Right renal pelvis (tissue), 4 donors: ENCODE measurements around the gene CEP89. TPM values are rescaled to one million over a fixed set of nuclear protein-coding genes. Genes with fewer than 3 reads are reported as not detected.
"Not testable (repeated sequence)": the region's sequence is repeated elsewhere in the genome, so short reads cannot be mapped to it uniquely, and the experiment has no call there.

ENCODE experiments used
- DNase-seq, 4 donors: peaks; one replicate each; pipeline ENCODE4 v3.0.0-alpha.2; 2013; ENCODE audit warnings: low read depth in 4 of 4, low spot score in 3 of 4, missing footprints in 1 of 4
- polyA plus RNA-seq, 4 donors: library from polyadenylated mRNA; unstranded; fragments of 120-200 nt; gene quantifications; one replicate each; pipeline ENCODE4 v1.2.1, GENCODE V29; 2013; ENCODE audit not compliant: insufficient read length in 4 of 4

Gene CEP89
- polyA plus RNA-seq, 4 donors: 28.6 to 32.9 (median 30.7) TPM

DNA sequence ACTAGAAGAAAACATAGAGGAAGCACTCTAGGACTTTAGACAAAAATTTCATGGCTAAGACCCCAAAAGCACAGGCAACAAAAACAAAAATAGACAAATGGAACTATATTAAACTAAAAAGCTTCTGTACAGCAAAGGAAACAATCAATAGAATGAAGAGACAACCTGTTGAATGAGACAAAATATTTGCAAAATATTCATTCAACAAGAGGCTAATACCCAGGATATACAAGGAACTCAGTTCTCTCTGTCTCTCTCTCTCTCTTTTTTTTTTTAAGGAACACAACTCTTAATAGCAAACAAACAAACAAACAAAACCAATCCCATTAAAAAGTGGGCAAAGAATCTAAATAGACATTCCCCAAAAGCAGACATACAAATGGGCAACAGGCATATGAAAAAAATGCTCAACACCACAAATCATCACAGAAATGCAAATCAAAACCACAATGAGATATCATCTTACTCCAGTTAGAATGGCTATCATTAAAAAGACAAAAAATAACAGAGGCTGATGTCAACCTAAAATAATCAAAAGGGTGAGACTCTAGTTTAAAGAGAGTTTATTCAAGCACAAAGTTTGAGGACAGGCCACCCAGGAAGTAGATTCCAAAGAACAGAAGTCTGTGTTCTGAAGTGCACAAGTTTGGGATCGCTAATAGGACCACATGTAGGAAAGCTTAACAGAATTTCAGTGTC is 75.1 kb downstream of the CEP89 start:
- no peak for DNase-seq

DNA sequence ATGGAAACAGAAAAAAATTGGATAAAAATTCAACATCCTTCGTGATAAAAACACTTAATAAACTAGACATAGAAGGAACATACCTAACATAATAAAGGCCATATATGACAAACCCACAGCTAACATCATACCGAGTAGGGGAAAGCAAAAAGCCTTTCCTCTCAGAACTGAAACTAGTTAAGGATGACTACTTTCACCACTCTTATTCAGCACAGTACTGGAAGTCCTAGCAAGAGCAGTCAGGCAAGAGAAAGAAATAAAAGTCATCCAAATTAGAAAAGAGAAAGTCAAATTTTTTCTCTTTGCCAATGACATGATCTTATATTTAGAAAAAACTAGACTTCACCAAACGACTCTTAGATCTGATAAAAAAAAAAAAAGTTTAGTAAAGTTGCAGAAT is 76.4 kb downstream of the CEP89 start:
- no peak for DNase-seq

DNA sequence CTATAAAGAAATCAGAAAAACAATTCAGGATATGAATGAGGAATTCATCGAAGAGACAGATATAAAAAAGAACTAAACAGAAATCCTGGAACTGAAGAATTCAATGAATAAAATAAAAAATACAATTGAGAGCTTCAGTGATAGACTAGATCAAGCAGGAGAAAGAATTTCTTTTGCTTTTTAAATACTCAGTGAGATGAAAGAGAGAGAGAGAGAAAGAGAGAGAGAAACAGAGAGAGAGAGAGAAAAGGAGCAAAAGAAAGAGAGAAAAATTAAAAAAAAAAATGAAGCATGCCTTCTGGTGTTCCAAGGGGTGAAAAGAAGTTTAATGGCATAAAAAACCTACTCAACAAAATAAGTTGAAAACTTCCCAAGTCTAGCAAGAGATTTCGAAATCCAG is 80.1 kb downstream of the CEP89 start:
- no peak for DNase-seq

DNA sequence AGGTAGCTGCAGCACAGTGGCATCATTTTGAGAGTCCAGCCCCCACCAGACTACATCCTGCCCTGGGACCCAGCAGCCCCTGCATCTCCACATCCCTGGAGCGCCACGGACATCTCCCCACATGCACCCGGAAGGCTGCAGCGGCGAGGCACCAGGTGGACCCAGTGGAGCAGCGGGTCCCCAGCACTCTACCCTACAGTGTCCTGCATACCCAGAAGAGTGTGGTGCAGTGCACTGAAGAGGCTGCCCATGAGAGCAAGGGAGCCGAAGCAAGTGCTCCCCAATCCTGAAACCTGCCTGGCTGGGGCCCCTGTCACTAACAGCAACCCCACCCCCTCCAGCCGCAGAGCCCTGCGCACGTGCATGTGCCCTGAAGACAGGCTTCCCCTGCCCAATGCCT is 80.9 kb downstream of the CEP89 start:
- no peak for DNase-seq

DNA sequence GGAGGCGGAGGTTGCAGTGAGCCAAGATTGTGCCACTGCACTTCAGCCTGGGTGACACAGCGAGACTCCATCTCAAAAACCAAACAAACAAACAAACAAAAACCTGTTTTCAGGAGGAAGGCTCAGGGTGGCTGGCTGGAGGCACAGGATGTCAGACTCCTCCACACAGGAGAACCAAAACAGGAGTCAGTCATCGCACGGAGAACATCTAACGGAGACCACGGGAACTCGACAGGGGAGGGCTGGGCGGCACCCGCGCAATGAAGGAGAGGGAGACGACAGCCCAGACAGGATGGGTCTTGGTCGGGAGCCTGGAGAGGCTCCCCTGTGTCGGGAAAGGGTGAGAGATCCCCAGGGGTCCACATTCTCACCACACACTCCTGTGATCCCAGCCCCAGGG is 81.4 kb downstream of the CEP89 start:
- no peak for DNase-seq

DNA sequence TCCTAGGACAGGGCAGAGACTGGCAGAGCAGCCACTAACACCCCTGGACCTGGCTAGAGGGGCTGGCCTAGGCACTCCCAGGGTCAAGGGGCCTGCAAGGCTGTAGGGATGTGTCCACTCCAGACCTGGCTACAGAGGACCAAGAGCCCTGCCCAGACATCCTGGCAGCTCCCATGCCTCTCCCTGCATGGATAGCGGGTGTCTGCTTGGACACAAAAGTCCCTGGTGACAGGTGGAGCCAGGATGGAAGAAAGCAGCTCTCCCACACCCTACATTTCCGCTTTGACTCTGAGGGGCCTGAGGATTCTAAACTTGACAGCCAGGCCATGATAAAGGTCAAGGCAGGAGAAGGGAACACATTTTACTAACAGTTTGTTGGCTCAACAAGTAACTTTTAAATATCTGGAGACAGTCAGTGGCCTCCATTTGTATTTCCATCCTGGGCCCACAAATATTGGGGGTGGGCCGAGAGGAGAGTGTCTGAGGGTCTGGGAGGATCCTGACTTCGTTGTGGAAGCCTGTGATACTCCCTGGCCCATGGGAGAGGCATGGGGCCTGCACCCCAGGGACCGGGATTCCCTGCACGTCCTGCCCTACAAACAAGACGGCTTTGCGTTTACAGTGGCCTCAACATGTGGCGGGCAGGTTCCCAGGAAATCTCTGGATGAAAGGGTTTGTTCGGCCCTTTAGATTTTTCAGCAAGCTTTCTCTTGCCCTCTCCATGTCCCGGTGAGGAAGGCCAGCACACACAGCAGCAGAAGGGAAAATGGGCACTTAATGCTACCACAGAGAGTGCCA is 82.4 kb downstream of the CEP89 start:
- DNase-seq: no peak

DNA sequence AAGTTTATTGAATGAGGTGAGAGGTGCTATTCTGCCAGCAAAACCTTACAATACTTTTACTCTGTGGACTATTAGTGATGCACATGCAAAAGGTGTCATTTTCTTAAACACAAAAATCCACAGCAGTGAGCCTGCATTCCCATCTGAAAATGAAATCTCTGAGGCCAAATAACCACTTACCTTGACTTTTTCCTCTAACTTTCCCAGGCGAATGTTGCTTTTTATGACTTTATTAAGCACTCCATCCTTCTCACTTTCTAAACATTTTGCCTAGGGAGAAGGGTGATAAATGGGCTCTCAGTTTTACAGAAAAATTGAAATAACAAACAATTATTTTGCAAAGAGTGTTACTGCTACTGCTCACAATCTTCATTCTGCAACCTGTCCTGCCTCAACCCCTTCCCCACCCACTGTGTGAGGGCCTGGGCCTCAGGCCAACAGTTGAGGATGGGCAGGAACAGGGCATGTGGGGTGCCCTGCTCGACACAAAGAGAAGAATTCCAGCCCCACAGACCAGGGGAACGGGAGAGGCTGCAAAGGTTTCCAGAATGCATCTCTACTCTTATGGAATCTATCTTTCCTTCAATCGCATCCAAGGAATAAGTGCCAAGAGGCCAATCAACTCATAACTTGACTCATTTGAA is 84.1 kb downstream of the CEP89 start:
- DNase-seq: no peak

DNA sequence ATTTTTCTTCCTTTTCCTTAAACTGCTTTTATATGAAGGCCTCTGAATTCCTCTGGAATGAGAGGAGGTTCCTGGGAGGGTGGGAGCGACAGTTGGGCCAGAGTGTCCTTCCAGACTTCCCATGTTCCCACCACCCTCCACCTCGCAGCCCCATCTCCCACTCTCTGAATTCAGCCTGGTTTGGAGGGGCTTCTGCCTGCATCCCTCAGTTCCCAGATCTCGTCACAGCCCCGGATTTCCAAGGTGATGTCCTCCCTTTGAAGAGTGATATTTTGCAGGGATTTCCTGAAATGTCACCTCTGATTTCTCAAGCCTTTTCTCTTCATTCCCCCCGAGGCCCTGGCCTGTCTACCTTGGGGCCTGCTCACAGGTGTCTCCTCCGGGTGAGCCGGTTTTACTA is 85.5 kb downstream of the CEP89 start:
- DNase-seq: no peak

DNA sequence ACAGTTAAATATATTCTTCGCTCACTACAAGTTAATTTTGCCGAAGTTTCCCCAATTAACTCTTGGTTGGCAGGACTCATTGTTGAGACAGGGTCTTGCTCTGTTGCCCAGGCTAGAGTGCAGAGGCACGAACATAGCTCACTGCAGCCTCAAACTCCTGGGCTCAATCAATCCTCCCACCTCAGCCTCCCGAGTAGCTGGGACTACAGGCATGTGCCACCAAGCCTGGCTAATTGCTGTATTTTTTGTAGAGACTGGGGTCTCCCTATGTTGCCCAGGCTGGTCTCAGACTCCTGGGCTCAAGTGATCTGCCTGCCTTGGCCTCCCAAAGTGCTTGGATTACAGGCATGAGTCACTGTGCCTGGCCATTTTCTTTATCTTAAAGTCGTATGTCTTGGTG is 86.5 kb downstream of the CEP89 start:
- not testable (repeated sequence) for DNase-seq

DNA sequence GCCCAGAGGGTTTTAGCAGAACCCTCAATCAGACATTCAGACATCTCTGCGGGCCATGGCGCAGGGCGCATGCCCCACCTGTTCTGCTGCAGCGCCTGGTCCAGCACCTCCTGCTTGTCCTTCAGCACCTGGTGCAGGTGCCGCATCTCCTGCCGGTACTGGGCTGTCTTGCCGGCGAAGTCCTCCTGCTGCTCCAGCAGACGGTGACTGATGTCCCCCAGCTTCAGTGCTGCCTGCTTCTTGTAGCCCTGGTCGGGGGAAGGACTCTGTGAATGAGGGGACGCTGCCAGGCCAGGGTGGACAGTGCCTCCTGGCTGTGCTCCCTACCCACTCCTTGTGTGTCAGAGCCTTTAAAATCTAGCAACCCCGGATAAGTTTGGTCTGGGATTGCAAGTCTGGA is 90.0 kb downstream of the CEP89 start:
- DNase-seq: no peak

DNA sequence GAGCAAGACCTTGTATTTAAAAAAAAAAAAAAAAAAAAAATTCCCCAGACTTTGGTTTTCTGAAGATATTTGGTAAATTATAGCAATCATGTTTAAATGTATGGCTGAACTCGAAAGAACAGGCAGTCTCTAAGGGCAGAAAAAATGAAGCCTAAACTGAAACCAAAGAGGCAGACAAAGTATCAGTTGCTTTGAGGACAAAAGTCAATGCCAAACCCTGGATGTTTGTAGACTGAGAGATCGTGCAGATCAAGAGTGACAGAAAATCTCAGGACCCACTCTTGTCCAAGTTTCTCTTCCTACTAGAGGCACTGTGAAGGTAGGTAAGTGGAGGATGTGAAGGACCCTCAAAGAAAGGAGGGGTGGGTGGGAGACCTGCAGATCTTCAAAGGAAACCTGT is 91.1 kb downstream of the CEP89 start:
- no peak for DNase-seq

DNA sequence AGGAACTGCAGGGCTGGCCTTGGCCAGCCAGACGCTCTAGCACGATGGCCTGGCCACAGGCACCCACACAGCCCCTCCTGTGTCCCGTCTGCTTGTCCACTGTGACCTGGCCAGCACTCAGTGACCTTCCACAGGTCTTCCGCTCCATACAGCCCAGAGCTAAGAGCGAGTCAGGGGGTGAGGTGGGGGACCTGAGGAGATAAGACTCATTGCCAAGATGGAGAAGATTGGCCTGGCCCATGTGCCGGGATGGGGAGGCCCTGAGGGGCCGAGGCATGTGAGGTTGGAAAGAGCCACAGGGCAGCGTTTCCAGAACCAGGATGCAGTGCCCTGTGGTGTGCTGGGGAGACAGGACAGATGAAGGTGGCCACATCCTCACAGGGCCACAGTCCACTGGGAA is 92.0 kb downstream of the CEP89 start:
- no peak for DNase-seq

DNA sequence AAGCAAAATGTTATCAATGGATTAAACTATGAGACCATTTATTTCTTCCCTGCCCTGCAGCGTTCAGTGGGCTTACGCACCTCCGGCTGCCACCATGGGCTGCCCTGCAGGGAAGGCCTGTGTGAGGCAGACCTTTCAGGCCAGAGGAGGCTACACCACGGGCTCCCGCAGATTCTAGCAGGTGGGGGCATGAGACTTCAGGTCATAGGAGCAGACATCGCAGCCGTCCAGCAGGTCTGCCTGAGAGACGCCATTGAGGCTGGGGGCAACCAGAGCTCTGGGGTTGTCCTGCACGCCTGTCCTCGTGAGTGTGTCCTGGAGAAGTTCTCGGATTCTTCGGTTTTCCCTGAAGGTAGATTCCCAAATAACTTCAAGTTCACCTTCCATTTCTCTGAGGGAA is 92.8 kb downstream of the CEP89 start:
- no peak for DNase-seq

DNA sequence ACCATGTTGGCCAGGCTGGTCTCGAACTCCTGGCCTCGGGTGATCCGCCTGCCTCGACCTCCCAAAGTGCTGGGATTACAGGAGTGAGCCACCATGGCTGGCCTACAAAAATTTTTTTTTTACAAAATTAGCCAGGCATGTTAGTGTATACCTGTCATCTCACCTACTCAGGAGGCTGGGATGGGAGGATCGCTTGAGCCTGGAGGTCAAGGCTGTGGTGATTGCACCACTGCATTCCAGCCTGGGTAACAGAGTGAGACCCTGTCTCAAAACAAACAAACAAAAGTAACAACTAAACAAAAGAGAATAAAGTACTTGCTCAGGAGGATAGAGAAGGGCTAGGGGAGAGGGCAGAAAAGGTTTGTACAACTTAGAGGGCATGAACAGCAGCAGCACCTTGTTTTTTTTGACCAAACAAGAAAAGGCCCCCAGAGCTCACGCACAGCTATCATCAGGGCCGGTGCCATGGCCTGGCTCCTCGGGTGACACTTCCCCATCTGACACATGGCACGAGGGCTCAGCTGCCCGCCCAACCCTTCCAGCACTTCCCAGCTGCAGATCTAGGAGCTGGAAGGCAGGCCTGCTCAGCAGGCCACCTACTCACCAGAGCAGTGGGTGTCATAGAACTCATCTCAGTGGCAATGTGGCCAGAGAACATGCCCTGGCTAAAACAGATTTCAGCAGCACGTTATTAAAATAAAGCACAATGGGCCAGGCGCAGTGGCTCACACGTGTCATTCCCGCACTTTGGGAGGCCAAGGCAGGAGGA is 93.6 kb downstream of the CEP89 start:
- DNase-seq: no peak

DNA sequence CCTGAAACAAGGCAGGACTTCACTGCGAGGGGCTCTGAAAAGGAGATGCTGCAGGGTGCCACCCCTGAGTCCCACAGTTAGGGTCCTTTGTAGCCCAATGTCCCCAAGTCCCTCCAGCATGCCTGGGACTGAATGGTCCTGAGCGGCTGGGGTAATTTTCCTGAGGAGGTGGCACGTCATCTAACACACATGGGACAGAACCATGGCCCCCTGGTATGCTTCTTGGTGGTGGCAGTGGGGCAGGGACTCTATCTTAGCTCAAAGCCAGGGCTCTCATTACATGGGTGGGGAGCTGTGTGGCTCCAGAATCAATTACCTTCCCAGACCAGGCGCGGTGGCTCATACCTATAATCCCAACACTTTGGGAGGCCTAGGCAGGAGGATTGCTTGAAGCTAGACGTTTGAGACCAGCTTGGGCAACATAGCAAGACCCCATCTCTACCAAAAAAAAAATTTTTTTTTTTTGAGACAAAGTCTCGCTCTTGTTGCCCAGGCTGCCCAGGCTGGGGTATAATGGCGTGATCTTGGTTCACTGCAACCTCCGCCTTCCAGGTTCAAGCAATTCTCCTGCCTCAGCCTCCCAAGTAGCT is 94.3 kb downstream of the CEP89 start:
- DNase-seq: no peak

DNA sequence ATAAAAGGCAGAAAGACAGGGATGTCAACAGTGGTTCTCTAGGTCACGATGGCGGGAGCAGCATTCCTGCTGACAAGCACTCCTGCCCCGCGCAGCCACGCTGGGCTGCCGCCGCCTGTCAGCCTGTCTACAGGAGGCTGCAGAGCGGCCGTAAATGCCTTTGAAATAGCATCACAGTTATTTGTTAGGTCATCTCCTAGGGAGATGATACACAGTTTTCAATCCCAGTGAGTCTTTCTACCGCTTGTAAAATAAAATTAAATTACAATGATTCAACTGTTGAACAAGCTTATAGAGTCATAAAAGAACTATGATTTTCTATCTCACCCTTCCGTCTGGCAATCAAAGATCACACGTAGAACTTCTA is 94.9 kb downstream of the CEP89 start:
- DNase-seq: no peak

DNA sequence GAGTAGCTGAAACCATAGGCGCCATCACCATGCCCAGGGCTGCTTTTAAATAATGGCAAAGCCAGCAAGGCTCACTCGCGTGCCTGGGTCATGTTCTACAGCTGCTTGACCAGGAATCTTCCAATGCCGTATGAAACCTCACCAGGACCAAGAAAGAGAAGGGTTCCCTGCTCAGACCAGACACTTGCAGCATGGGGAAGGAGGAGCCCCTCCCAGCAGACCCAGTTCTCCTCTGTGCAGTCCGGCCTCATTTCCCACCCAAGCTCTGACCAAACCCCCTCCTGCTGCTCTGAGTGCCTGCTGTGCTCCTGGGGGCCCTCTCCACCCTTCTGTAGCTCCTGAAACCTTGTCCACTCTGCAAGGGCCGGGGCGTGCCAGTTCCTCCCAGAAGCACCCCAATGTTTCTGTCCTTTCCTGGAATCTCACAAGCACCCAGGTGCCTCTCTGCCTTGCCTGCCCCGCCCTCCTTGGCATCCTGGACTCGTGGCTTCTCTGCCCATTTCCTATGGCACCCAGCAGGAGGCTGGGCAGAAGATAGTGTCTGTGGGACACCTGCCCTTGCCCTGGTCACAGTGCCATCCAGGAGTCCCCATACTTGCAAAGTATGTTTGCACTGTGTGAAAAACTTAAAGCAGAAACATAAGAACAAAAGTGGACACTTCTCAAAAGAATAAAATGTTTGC is 95.4 kb downstream of the CEP89 start:
- DNase-seq: no peak

DNA sequence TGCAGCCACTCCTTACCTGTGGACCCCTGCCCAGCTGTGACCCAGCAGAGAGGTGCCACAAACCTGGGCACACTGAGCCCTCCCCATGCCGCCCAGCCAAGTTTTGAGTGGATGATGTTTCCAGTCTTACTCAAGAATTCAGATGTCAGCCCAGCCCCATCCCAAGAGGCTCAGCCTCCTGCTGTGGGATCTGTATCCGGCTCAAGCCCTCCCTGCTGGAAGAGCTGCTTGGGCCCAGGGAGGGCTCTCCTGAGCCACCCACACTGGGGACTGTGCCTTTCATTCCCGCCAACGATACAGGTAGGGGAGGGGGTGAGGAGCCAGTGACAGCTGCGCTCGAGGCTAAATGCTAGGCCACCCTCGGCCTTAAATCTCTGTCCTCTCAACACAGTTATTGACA is 96.3 kb downstream of the CEP89 start:
- DNase-seq: no peak

DNA sequence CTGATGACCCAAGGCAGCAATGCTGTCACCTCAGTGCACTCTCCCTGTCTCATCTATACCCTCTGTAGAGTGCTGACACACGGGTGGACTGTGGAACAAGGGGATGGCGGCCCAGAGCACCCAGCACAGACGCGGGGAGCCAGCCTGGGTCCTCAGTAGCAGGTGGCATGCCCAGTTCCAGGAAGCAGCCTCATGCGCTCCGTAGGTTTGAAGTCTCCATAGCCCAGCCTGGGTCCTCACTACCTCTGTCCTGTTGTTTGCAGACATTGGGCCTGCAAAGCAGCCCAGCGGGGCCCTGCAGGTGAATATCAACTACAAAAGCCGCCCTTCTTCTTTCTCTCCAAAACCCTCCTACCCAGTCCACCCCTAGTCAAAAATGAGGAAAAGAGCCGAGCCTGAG is 97.2 kb downstream of the CEP89 start:
- DNase-seq: no peak

DNA sequence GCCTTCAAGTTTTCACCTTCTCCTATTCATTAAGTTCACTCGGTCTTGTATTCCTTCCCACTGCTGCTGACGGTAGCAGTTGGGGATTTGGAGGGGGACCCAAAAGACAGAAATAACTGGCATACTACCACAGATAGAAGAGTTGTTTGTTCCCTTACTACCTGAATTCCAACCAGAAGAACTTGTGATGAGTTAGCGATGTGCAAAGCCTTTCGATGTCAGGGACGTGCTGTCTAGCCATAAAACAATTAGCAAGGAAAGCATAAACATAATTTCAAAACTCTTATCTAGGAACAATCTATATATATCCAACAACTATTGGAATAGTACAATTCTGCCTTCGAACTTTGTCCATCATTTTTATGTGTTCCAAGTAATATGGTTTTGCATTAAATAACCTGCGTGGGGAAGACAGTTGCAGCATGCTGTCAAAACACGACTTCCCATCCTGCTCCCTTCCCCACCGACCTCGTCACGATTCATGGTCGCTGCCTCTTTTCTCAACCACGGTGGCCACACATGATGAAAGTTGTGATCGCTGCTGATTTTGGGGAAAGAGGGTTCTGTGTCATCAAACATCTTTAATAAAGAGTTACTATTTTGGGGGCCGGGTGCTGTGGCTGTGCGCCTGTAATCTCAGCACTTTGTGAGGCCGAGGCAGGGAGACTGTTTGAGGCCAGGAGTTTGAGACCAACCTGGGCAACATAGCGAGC is 98.4 kb downstream of the CEP89 start:
- no peak for DNase-seq
